Lower leg skin (tissue), 4 donors: ENCODE results near the gene NLK. TPM values are rescaled to one million over a fixed set of nuclear protein-coding genes. Genes with fewer than 3 reads are reported as not detected.
"Not testable (repeated sequence)": the region's sequence is repeated elsewhere in the genome, so short reads cannot be mapped to it uniquely, and the experiment has no call there.

Source experiments
- DNase-seq, 2 donors: peaks; one replicate each; pipeline ENCODE4 v3.0.0-alpha.2; 2019; ENCODE audit warnings: low spot score in 2 of 2
- H3K4me3 ChIP-seq: fragments of 200-600 bp; sonication (generic); 2 replicates; pipeline ENCODE4 v1.5.1; 2017; ENCODE audit warnings: mild to moderate bottlenecking, low read depth; ENCODE audit not compliant: poor library complexity, severe bottlenecking
- POLR2A ChIP-seq, 2 donors: fragments of 450-650 bp; IDR thresholded peaks; one replicate each; pipeline ENCODE4 v1.6.1; 2016 to 2017; ENCODE audit warnings: antibody characterized with exemption in 2 of 2, mild to moderate bottlenecking in 1 of 2, moderate library complexity in 1 of 2
- WGBS, 2 donors: methylation state at CpG; one replicate each; pipeline ENCODE4 v1.1.5; 2018; 5-methylcytosine and 5-hydroxymethylcytosine counted together
- intact Hi-C: fragments of 100-400 bp; cut with DNase I; formaldehyde crosslinking; loops from one replicate; pipeline ENCODE4 v1.15.0; 2023; ENCODE audit warnings: low total_unique reads
- total RNA-seq, 4 donors: library from RNA; depleted of rRNA; stranded (reverse); fragments of >200 nt; gene quantifications; one replicate each; pipeline ENCODE4 v1.1.0, GENCODE V29; 2016
- TF ChIP-seq, protein P1 (sequence below), 3 donors: fragments of 450-650 bp; IDR thresholded peaks; one replicate each; pipeline ENCODE4 v1.5.1; 2016; ENCODE audit warnings: antibody characterized with exemption in 3 of 3, mild to moderate bottlenecking in 3 of 3, moderate library complexity in 2 of 3

The NLK gene
- total RNA-seq, 4 donors from 2014 or later: 5.9 to 10.8 (median 8.2) TPM

- DNase-seq, H3K4me3 ChIP-seq, intact Hi-C loops: not testable (repeated sequence)
- 39 to 42% methylated on average over 21 of the region's 21 CpGs for WGBS, 2 donors
Observed at GRCh38 chr17:28232966-28233870, 190.7 kb downstream of the NLK start.

DNA sequence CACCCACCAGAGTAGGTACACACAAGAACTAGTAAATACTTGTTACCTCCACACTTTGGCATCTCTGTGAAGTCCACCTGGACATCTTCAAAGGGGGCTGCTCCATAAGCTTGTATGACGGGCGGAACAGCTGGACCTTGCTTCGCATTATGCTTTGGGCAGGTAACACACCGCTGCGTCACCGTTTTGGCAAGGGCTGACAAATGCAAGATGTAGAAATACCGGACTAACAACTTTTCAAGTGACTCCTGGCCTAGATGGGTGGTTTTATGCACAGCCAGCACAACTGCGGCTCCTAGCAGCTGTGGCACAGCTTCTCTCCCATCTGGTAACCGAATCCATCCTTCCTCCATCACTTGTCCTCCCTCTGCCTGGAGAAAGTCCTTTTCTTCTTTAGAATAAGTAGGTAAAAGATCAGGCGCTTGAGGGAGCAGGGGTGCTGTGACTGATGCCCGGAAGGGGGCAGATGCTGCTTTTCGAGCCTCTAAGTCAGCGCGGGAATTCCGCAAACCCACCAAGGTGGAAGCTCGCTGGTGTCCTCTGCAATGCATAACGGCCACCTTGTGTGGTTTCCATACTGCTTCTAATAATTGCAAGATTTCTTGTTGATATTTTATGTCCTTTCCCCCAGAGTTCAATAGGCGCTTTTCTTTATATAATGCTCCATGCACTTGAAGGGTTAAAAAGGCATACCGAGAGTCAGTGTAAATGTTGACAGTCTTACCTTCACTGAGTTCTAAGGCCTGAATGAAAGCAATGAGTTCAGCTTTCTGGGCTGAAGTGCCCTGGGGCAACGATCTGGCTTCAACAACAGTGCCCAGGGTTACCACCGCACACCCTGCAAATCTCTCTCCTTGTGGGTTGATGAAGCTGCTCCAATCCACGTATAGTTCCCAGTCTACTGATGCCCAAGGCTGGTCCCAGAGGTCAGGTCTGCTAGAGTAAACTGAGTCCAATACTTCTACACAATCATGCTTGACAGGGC lies 191.7 kb downstream of the NLK start:
- WGBS, 2 donors: 45 to 49% methylated on average over 22 of the region's 22 CpGs
- H3K4me3 ChIP-seq, intact Hi-C loops: not testable (repeated sequence)
- DNase-seq: peak in 1 of 2 donors; percentile 54

GRCh38 chr17:28235066-28235700 lies 192.7 kb downstream of the NLK start:
- intact Hi-C loops, H3K4me3 ChIP-seq: not testable (repeated sequence)
- WGBS, 2 donors: 47 to 62% methylated on average over 12 of the region's 12 CpGs
- peak in 1 of 2 donors; percentile 58 for DNase-seq

GRCh38 chr17:28236033-28236653 lies 193.7 kb downstream of the NLK start:
- H3K4me3 ChIP-seq, intact Hi-C loops, DNase-seq: not testable (repeated sequence)
- WGBS, 2 donors: 73 to 78% methylated on average over 13 of the region's 13 CpGs

DNA sequence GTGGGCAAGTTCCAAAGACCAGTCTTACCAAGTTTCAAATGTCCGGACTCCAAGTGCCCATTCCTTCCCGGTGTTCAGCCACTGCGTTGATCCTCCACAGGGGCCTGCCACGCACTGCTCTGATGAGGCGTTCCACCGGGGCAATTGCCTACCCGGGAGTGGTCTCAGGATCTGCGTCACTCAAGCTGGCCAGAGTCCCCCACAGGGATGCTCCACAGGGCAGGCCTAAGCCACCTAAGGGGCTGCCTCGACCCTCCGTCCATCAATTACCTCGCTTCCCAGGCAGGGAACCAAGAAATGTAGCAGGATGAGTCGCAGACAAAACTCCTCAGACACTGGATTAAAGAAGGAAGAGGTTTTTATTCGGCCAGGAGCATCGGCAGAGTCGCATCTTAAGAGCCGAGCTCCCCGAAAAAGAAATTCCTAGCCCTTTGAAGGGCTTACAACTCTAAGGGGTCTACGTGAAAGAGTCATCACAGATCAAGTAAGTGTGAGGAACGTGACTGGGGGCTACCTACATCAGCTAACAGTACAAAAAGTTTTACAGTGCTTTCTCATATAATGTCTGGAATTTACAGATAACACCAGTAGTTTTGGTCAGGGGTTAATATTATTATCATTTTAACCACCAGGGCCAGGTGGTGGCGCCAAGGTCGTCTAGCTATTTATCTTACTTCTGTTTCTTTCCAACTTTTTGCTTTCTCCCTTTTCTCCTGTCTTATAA lies 196.2 kb downstream of the NLK start:
- 85 to 86% methylated on average over 20 to 21 of the region's 21 CpGs for WGBS, 2 donors
- DNase-seq, H3K4me3 ChIP-seq, intact Hi-C loops: not testable (repeated sequence)

GRCh38 chr17:28239271-28239624 lies 196.8 kb downstream of the NLK start:
- intact Hi-C loops: no loop called here
- DNase-seq: no peak
- no peak overlapping the region for H3K4me3 ChIP-seq
- TF ChIP-seq, protein P1, sequence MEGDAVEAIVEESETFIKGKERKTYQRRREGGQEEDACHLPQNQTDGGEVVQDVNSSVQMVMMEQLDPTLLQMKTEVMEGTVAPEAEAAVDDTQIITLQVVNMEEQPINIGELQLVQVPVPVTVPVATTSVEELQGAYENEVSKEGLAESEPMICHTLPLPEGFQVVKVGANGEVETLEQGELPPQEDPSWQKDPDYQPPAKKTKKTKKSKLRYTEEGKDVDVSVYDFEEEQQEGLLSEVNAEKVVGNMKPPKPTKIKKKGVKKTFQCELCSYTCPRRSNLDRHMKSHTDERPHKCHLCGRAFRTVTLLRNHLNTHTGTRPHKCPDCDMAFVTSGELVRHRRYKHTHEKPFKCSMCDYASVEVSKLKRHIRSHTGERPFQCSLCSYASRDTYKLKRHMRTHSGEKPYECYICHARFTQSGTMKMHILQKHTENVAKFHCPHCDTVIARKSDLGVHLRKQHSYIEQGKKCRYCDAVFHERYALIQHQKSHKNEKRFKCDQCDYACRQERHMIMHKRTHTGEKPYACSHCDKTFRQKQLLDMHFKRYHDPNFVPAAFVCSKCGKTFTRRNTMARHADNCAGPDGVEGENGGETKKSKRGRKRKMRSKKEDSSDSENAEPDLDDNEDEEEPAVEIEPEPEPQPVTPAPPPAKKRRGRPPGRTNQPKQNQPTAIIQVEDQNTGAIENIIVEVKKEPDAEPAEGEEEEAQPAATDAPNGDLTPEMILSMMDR (IDR thresholded peaks at IDR 0.05): no peak
- TF ChIP-seq POLR2A (IDR thresholded peaks at IDR 0.05): no peak
- WGBS, 2 donors: 70 to 73% methylated on average over 3 of the region's 3 CpGs

- 82 to 84% methylated on average over 8 of the region's 8 CpGs for WGBS, 2 donors
- no peak for DNase-seq
- H3K4me3 ChIP-seq: no peak overlapping the region
- intact Hi-C loops: no loop called here
- TF ChIP-seq, protein P1 (IDR thresholded peaks at IDR 0.05): no peak
- TF ChIP-seq POLR2A (IDR thresholded peaks at IDR 0.05): no peak
Observed at GRCh38 chr17:28240688-28241340, 198.3 kb downstream of the NLK start.
